ENCODE data around the gene RELB.

- TF ChIP-seq CTCF (IDR thresholded peaks at IDR 0.05; ENCODE audit: insufficient read depth, low read length, poor library complexity, severe bottlenecking) (no peak), EZH2phosphoT487 (conservative IDR thresholded peaks at IDR 0.05; ENCODE audit: low read length) (no peak)
Measured at GRCh38 chr19:45057444-45057843, 56.2 kb downstream of the RELB start.
